ENCODE results near the gene RALGPS1.

Gene RALGPS1

GRCh38 chr9:127178686-127179632 is 264.4 kb downstream of the RALGPS1 start:
- DNase-seq, result no peak

DNA sequence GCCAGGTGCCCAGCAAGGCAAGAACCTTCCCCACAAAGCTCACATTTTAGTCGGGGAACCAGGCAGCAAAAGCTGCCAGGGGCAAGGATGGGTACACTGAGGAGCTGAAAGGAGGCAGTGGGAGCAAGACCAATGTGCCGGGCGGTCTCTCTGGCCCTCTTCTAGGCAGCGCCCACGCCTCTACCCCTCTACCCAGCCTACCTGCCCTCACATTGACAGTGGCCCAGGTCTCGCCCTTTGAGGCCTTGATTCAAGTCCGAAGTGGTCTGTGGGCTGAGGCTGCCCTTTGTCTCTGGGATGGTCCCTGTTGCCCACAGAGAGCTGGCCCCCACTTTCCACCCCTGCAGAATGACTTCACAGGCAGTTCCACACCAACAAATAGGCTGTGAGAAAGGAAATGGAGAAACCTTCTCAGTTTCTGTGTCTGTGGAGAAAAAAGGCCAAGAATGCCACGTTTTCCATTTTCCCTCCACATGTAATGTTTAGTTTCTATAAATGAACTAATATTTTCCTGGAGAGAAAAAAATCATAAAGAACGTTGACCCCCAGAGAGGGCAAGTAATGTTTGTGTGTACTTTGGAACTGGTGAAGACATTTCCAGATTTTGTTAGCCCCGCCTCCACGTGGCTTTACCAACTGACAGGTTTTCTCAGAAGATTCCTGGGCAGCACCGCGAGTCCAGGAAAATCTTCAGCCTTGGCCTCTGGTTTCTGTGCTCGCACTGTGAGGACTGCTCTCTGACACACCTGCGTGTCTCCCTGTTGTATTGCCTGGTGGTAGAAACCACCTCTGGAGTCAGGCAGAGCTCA is 265.3 kb downstream of the RALGPS1 start:
- DNase-seq, result no peak

- no peak for DNase-seq
Measured at GRCh38 chr9:127180457-127181314, 266.1 kb downstream of the RALGPS1 start.

- DNase-seq, result no peak
Measured at GRCh38 chr9:127181315-127181580, 266.7 kb downstream of the RALGPS1 start.

DNA sequence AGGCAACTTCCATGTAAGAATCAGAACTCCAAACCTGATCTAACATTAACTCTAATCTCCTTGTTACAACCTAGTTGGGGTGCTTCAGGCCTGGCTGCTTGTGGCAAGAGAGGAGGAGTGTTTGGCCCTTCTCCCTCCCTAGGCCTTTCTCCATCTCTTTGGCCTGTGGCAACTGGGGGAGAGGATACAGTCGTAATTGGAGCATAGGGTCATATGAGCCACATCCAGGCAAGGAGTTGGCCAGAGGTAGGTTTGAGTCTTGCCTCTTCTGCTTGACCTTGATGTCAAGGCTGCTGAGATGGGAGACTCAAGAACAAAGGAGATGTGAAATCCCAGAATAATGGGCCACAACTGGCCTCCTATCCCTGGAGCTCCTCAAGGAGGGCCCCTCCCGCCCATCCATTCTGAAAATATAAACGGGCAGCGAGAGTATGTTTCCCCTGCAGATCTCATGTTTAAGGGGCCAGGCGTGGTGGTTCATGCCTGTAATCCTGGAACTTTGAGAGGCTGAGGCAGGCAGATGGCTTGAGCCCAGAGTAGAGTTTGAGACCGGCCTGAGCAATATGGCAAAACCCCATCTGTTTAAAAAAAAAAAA is 267.1 kb downstream of the RALGPS1 start:
- no peak for DNase-seq

DNA sequence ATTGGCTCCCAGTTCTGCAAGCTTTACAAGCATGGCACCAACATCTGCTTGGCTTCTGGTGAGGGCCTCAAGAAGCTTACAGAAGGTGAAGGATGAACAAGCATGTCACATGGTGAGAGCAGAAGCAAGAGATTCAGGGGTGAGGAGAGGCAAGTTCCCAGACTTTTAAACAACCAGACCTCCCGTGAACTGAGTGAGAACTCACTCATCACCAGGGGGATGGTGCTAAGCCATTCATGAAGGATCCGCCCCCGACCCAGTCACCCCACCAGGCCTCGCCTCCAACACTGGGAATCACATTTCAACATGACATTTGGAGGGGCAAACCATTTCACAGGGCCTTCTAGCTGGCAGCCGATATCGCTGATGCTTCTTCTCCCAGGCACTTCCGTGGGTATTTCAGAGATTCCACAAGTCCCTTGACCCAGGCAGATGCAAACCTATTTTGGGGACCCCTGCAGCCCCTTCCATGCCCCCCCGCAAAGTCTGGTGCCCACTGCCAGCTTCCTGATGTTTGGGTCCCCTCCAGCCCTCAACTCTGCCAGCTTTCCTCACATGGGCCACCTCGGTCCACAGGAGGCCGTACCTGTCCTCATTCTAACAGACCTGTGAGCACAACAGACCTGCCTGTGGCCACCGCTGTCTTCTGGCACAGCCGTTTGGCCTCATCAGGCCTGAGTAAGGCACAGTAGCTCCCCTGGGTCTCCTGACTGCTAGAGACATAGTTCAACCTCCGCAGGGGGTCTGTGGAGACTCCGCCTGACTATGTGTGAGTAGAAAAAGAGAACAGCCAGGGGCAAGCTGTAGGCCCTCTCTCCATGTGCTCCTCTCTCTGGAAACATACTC is 268.5 kb downstream of the RALGPS1 start:
- DNase-seq, result no peak

GRCh38 chr9:127183814-127184582 is 269.4 kb downstream of the RALGPS1 start:
- DNase-seq, result no peak

- DNase-seq, result no peak
Measured at GRCh38 chr9:127184641-127185040, 270.1 kb downstream of the RALGPS1 start.

DNA sequence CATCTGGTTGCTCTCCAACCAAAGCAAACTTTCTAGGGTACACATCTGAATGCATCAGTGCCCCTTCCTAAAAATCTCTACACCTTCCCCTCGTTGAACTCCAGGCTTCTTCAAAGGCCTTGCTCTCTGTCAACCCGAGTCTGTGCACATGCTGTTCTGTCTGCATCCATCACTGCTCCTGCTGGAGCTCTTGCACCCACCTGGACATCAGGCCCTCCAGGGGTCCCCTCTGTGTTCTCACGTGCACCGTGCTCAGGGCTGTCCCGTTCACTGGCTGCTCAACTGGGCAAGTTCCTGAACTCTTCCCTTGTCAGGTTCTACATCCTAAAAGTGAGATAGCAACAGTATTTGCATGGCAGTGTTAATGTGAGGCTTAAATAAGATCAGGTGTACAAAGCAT is 270.6 kb downstream of the RALGPS1 start:
- no peak for DNase-seq

- peak; percentile 75 for DNase-seq
Measured at GRCh38 chr9:127185931-127186781, 271.6 kb downstream of the RALGPS1 start.

DNA sequence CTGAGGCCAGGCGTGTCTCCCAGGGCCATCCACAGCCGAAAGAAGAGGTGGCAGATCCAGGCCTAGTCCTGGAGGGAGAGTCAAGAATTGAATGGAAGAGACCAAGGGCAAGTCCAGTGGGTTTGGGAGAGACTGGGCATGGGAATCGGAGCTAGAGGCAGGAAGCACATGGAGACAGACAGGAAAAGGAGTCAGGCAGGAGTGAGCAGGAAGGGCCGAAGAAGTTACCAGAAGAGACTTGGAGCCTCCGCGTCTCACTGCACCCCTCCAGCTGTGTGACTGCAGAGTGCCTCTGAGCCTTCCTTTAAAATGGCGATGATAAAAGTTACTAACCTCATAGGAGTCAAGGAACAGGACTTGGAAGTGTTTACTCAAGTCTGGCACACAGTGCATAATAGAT is 272.2 kb downstream of the RALGPS1 start:
- DNase-seq, result no peak

DNA sequence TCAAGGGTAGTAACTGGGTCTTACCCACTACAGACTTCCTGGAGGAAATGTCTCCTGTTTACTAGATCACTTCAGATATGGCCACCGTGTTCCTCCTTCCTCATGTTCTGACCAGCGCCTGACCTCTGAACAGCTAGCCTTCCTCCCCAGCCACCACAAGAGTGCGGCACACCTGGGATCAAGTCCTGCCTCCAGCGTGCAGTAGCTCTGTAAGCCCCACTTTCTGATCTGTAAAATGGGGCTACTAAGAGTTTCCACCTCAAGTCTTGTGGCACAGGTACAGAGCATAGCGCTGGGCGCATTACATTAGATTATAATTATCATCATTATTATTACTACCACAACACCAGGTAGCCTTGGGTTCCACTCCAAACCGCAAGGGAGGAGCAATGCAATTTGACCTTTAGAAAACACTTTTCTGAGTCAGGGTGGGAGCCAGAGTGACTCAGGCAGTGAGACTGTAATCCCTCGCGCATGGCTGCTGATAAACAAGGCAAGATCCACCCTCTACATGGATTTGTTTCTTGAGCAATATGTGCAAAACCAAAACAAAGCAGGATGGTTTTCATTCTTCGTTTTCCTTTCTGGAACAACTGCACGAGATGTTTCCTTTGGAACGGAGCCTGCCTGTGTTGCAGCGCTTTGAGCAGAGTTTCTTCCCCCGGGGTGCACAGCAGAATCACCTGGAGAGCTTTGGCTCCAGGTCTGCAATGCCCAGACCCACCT is 272.8 kb downstream of the RALGPS1 start:
- DNase-seq, result peak; percentile 95

DNA sequence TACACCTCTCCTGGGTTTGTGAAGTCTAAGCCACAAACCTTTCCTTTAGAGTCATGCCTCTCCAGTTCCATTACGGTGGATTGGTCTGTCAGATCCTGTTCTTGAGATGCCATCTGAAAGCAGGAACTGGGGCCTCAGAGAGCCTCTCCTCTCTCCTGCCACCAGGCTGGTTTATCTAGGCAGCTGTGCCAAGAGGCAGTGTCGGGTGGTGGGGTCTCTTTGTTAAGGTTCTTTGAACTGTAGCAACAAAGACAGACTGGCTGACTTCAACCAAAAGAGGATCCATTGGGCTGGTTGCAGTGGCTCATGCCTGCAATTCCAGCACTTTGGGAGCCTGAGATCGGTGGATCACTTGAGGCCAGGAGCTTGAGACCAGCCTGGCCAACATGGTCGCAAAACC is 273.8 kb downstream of the RALGPS1 start:
- no peak for DNase-seq

DNA sequence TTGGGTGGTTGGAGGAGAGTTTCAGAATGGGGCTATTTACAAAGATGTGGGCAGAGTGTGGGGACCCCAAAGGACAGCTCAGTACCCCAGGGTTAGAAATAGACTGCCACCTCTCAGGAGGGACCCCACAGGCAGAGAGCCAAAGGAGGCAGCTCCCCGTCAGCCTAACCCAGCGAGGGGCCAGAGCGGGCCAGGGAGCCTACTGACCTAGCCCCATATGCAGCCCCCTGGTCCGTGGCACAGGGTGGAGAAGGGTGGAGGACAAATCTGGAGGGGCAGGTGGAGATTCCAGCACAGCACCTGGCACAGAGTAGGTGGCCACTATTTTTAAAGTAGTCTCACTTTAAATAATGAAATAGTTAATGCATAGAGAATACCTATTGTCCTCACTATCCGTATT is 275.0 kb downstream of the RALGPS1 start:
- DNase-seq, result no peak

GRCh38 chr9:127192744-127193143 is 278.2 kb downstream of the RALGPS1 start:
- DNase-seq, result no peak

- DNase-seq, result no peak
Measured at GRCh38 chr9:127193483-127193882, 278.9 kb downstream of the RALGPS1 start.

DNA sequence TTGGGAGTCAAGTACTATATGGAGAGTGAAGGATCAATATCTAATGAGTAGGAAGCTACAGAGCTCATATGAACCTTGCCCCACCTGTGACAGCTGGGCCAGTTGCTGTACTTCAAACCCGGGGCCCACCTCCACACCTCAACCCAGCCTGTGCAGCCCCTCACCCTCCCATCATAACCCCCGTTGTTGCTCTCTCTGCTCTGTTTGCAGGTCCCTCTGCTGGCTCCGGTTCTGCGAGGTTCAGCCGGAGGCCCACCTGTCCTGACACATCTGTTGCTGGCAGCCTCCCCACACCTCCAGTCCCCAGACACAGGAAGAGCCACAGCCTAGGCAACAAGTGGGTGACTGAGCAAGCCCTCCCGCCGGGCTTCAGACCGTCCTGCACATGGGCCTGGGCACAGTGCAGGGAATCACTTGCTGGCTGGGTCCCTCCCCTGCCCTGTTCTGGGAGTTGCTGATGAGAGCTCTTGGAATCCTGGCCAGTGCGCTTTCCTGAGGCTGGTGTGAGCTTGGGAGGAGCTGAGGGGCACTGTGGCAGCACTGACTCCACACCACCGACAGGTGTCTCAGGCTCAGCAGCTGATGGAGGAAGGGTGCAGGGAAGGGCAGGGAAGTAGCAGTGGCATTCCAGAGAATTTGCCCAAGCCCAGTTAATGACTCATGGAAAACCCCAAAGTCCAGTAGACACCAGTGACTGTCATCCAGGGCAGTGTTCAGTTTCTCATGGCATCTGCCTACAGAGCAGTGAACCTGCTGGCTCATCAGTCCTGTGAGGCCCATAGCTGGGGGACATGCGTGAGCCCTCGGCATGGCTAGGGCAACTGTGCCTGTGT is 280.5 kb downstream of the RALGPS1 start:
- DNase-seq, result peak; percentile 27

Measured in HCEC 1CT (cell line).